Gastrocnemius medialis (tissue), 4 donors: ENCODE results near the gene STIM1. TPM values are rescaled to one million over a fixed set of nuclear protein-coding genes. Genes with fewer than 3 reads are reported as not detected.
A peak's percentile ranks its signal among the peaks of the same experiment; 100 is the strongest.

Source experiments
- ATAC-seq, 2 donors: fragments of 150-250 bp; one replicate each; pipeline ENCODE4 v1.9.1; 2016
- DNase-seq, 2 donors: peaks; one replicate each; pipeline ENCODE4 v3.0.0-alpha.2; 2019
- H3K27ac ChIP-seq, 4 donors: fragments of 200-600 bp; sonication (generic); 1 replicate in 1 of 4; 2 replicates in 3 of 4; pipeline ENCODE4 v1.5.1; 2016 to 2018; ENCODE audit warnings: mild to moderate bottlenecking in 2 of 4, moderate library complexity in 1 of 4
- H3K27me3 ChIP-seq, 3 donors: fragments of 200-600 bp; sonication (generic) in 2 of 3; 1 replicate in 1 of 3; 2 replicates in 2 of 3; pipeline versions ENCODE4 v1.5.1 to v1.6.0; 2016 to 2019; ENCODE audit warnings: mild to moderate bottlenecking in 1 of 3, moderate library complexity in 1 of 3
- H3K36me3 ChIP-seq, 2 donors: fragments of 200-600 bp; sonication (generic) in 1 of 2; one replicate each; pipeline ENCODE4 v1.5.1; 2017 to 2018
- H3K4me1 ChIP-seq, 2 donors: fragments of 200-600 bp; sonication (generic) in 1 of 2; one replicate each; pipeline ENCODE4 v1.5.1; 2016 to 2017; ENCODE audit warnings: mild to moderate bottlenecking in 2 of 2
- H3K4me3 ChIP-seq, 4 donors: fragments of 200-600 bp; sonication (generic) in 3 of 4; 1 replicate in 1 of 4; 2 replicates in 3 of 4; pipeline ENCODE4 v1.5.1; 2016 to 2019; ENCODE audit warnings: mild to moderate bottlenecking in 2 of 4
- H3K9me3 ChIP-seq, 3 donors: fragments of 200-600 bp; sonication (generic) in 2 of 3; 1 replicate in 1 of 3; 2 replicates in 2 of 3; pipeline ENCODE4 v1.5.1; 2016 to 2019
- CTCF ChIP-seq, 5 experiments: fragments of 450-650 bp in 3 of 5; fragments of 200-600 bp in 2 of 5; sonication (generic) in 2 of 5; IDR thresholded peaks in 4 of 5; conservative IDR thresholded peaks in 1 of 5; 1 replicate in 4 of 5; 2 replicates in 1 of 5; pipeline ENCODE4 v1.5.1; 2016 to 2019; ENCODE audit warnings: antibody characterized with exemption in 5 of 5, mild to moderate bottlenecking in 3 of 5, moderate library complexity in 3 of 5
- POLR2A ChIP-seq, 2 donors: fragments of 450-650 bp; IDR thresholded peaks; one replicate each; pipeline ENCODE4 v1.6.1; 2017; ENCODE audit warnings: antibody characterized with exemption in 2 of 2, mild to moderate bottlenecking in 2 of 2, moderate library complexity in 2 of 2
- in situ Hi-C, 4 donors: fragments of 200-750 bp; cut with MboI; loops; one replicate each; pipeline versions ENCODE4 v1.15.0 to v1.8.0; 2017; ENCODE audit warnings: low sequenced_read_pairs in 4 of 4
- intact Hi-C: fragments of 100-400 bp; cut with DNase I; formaldehyde crosslinking; loops from one replicate; pipeline ENCODE4 v1.15.1; 2023; ENCODE audit warnings: low total_unique reads
- total RNA-seq, 4 donors: library from RNA; depleted of rRNA; stranded (reverse); fragments of >200 nt; gene quantifications; one replicate each; pipeline versions ENCODE4 v1.1.0 to v1.2.3, GENCODE V29; 2016

Gene STIM1
- total RNA-seq, 4 donors from 2014 or later: 45.9 to 132 (median 87.3) TPM

GRCh38 chr11:3986301-3986700 lies 130.8 kb downstream of the STIM1 start:
- peak overlapping the region in 2 of 4 donors; percentile 41 to 56 for H3K27ac ChIP-seq
- H3K27me3 ChIP-seq: no peaks in the 10 kb centered on the region
- no peaks in the 10 kb centered on the region for H3K36me3 ChIP-seq
- H3K9me3 ChIP-seq: no peaks in the 10 kb centered on the region
- TF ChIP-seq CTCF (IDR thresholded peaks at IDR 0.05 in 4 of 5, conservative IDR thresholded peaks at IDR 0.05 in 1 of 5): no peak
- TF ChIP-seq POLR2A (IDR thresholded peaks at IDR 0.05): no peak
- no peak overlapping the region for H3K4me3 ChIP-seq
- in situ Hi-C loops: no loop called here
- peaks cover 55 to 60% of the 10 kb centered on the region in 2 donors for H3K4me1 ChIP-seq
- DNase-seq: no peak
- intact Hi-C loops: loop anchor here (5.0 kb wide), 1 partner anchor 134 kb away; no protein-coding TSS in a partner anchor
- ATAC-seq: peak in 1 of 2 donors; percentile 18

GRCh38 chr11:3989276-3989920 lies 133.9 kb downstream of the STIM1 start:
- in situ Hi-C loops (no loop called here), intact Hi-C loops (loop anchor here (5.0 kb wide), 1 partner anchor 137 kb away; no protein-coding TSS in a partner anchor)
- Histone ChIP-seq H3K4me3 (no peak overlapping the region), H3K9me3 (no peaks in the 10 kb centered on the region), H3K4me1 (peaks cover 37 to 38% of the 10 kb centered on the region in 2 donors), H3K27me3 (no peaks in the 10 kb centered on the region), H3K36me3 (no peaks in the 10 kb centered on the region), H3K27ac (no peak overlapping the region)
- no peak for ATAC-seq
- no peak for TF ChIP-seq POLR2A (IDR thresholded peaks at IDR 0.05)
- TF ChIP-seq CTCF (IDR thresholded peaks at IDR 0.05 in 4 of 5, conservative IDR thresholded peaks at IDR 0.05 in 1 of 5): no peak
- no peak for DNase-seq

- H3K27me3 ChIP-seq: no peaks in the 10 kb centered on the region
- H3K4me1 ChIP-seq: peaks cover 32 to 33% of the 10 kb centered on the region in 2 donors
- DNase-seq (no peak), ATAC-seq (no peak)
- in situ Hi-C loops: loop anchor here in 1 of 4 donors (10.0 kb wide), 1 partner anchor 55 kb away; no protein-coding TSS in a partner anchor
- H3K36me3 ChIP-seq: no peaks in the 10 kb centered on the region
- no peak overlapping the region for H3K27ac ChIP-seq
- TF ChIP-seq CTCF (IDR thresholded peaks at IDR 0.05 in 4 of 5, conservative IDR thresholded peaks at IDR 0.05 in 1 of 5) (no peak), POLR2A (IDR thresholded peaks at IDR 0.05) (no peak)
- no peak overlapping the region for H3K4me3 ChIP-seq
- intact Hi-C loops: loop anchor here (5.0 kb wide), 1 partner anchor 138 kb away; no protein-coding TSS in a partner anchor
- no peaks in the 10 kb centered on the region for H3K9me3 ChIP-seq
These were observed 134.4 kb downstream of the STIM1 start for GRCh38 chr11:3989921-3990290.

GRCh38 chr11:3990406-3990805 lies 134.9 kb downstream of the STIM1 start:
- TF ChIP-seq POLR2A (IDR thresholded peaks at IDR 0.05) (no peak), CTCF (IDR thresholded peaks at IDR 0.05 in 4 of 5, conservative IDR thresholded peaks at IDR 0.05 in 1 of 5) (no peak)
- intact Hi-C loops (no loop called here), in situ Hi-C loops (loop anchor here in 1 of 4 donors (10.0 kb wide), 1 partner anchor 56 kb away; no protein-coding TSS in a partner anchor)
- H3K27me3 ChIP-seq: no peaks in the 10 kb centered on the region
- no peaks in the 10 kb centered on the region for H3K36me3 ChIP-seq
- H3K9me3 ChIP-seq: no peaks in the 10 kb centered on the region
- DNase-seq (no peak), ATAC-seq (no peak)
- H3K4me1 ChIP-seq: peaks cover 28 to 29% of the 10 kb centered on the region in 2 donors
- H3K4me3 ChIP-seq: no peak overlapping the region
- no peak overlapping the region for H3K27ac ChIP-seq
